Kidney (tissue), 14 donors: ENCODE measurements around the gene IGF1R. TPM values are rescaled to one million over a fixed set of nuclear protein-coding genes. Genes with fewer than 3 reads are reported as not detected.

ENCODE experiments used
- DNase-seq, 5 donors: peaks; one replicate each; pipeline ENCODE4 v3.0.0-alpha.2; 2013 to 2020
- FAIRE-seq: peaks from 2 replicates; lab custom pipeline; 2012; peaks lifted over from hg19 to GRCh38; lab: Jason Lieb, UNC
- H3K27ac ChIP-seq, 2 donors: one replicate each; pipeline ENCODE4 v1.7.0; 2013; ENCODE audit warnings: low read depth in 2 of 2, low read length in 2 of 2, inconsistent platforms in 1 of 2
- H3K27me3 ChIP-seq: one replicate; pipeline ENCODE4 v1.7.1; 2013; ENCODE audit warnings: low read length, inconsistent platforms; ENCODE audit not compliant: control insufficient read depth, insufficient read depth
- H3K36me3 ChIP-seq, 3 donors: one replicate each; pipeline versions ENCODE4 v1.7.0 to v1.7.1; 2013; ENCODE audit warnings: low read length in 3 of 3, control low read depth in 1 of 3, inconsistent platforms in 1 of 3; ENCODE audit not compliant: insufficient read depth in 3 of 3, control insufficient read depth in 2 of 3
- H3K4me1 ChIP-seq, 3 donors: one replicate each; pipeline versions ENCODE4 v1.7.0 to v1.7.1; 2013; ENCODE audit warnings: low read length in 3 of 3, inconsistent platforms in 1 of 3, low read depth in 1 of 3; ENCODE audit not compliant: control insufficient read depth in 2 of 3, insufficient read depth in 2 of 3
- H3K4me3 ChIP-seq, 3 donors: one replicate each; pipeline versions ENCODE4 v1.7.0 to v1.8.1; 2013; ENCODE audit warnings: low read length in 3 of 3, control low read depth in 1 of 3, inconsistent platforms in 1 of 3
- H3K9ac ChIP-seq, 3 donors: one replicate each; pipeline versions ENCODE4 v1.7.0 to v1.7.1; 2013; ENCODE audit warnings: low read length in 3 of 3, control low read depth in 1 of 3, inconsistent platforms in 1 of 3
- H3K9me3 ChIP-seq, 3 donors: one replicate each; pipeline versions ENCODE4 v1.7.0 to v1.7.1; 2013; ENCODE audit warnings: low read length in 3 of 3, control low read depth in 1 of 3, inconsistent platforms in 1 of 3; ENCODE audit not compliant: control insufficient read depth in 2 of 3, insufficient read depth in 1 of 3
- CTCF ChIP-seq: IDR thresholded peaks from 3 replicates; pipeline ENCODE4 v1.5.1; 2012; ENCODE audit warnings: mild to moderate bottlenecking, moderate library complexity, borderline replicate concordance; ENCODE audit not compliant: insufficient read depth; ENCODE audit errors: extremely low read depth
- intact Hi-C: fragments of 100-400 bp; cut with DNase I; formaldehyde crosslinking; loops from one replicate; pipeline ENCODE4 v1.11.1; 2022
- polyA plus RNA-seq: library from polyadenylated mRNA; stranded (reverse); fragments of 350-450 nt; fragmentation: Illumina TruSeq; extraction: RNeasy Lipid Tissue Mini Kit (QIAGEN cat#74804); gene quantifications from one replicate; pipeline ENCODE4 v1.2.3, GENCODE V29; 2014; ENCODE audit warnings: low read depth, low replicate concordance; ENCODE audit not compliant: insufficient read depth
- total RNA-seq: library from RNA; stranded (reverse); fragmentation: NEBNext Ultra II Directional; extraction: Animal tissue kit (Norgen Biotek cat#: 25700); gene quantifications from one replicate; pipeline ENCODE4 v1.2.1, GENCODE V29; 2021
- donor health status: control.
- donor health status: control.
- donor health status: control.
- donor health status: control.
- donor health status: control.
- donor health status: DM: yes; HTN: yes; CAD: no.
- donor health status: Normal renal cell carcinoma (clear cell type).

The IGF1R gene
- total and polyA plus RNA-seq, 2 donors from 2014 or later: 6.5 to 73.2 TPM

GRCh38 chr15:98735895-98736617, 87.7 kb downstream of the IGF1R start:
- intact Hi-C loops: no loop called here
- peak overlapping the region in 1 of 2 donors; percentile 86 for H3K27ac ChIP-seq
- DNase-seq (no peak), FAIRE-seq (no peak)
- no peaks in the 10 kb centered on the region for H3K9me3 ChIP-seq
- peaks cover 4 to 84% (median 55%) of the 10 kb centered on the region in 3 donors for H3K4me1 ChIP-seq
- no peaks in the 10 kb centered on the region for H3K27me3 ChIP-seq
- H3K36me3 ChIP-seq: no peaks in the 10 kb centered on the region
- H3K4me3 ChIP-seq: no peak overlapping the region
- H3K9ac ChIP-seq: peak overlapping the region in 1 of 3 donors; percentile 5
- TF ChIP-seq CTCF: no peak

- Histone ChIP-seq H3K9me3 (no peaks in the 10 kb centered on the region), H3K27me3 (no peaks in the 10 kb centered on the region), H3K4me1 (peaks cover 4 to 84% (median 46%) of the 10 kb centered on the region in 3 donors), H3K27ac (peak overlapping the region in 1 of 2 donors; percentile 26), H3K36me3 (no peaks in the 10 kb centered on the region), H3K4me3 (no peak overlapping the region), H3K9ac (no peak overlapping the region)
- FAIRE-seq (no peak), DNase-seq (no peak)
- intact Hi-C loops: no loop called here
- TF ChIP-seq CTCF: no peak
Observed at GRCh38 chr15:98737159-98737558, 88.8 kb downstream of the IGF1R start.

DNA sequence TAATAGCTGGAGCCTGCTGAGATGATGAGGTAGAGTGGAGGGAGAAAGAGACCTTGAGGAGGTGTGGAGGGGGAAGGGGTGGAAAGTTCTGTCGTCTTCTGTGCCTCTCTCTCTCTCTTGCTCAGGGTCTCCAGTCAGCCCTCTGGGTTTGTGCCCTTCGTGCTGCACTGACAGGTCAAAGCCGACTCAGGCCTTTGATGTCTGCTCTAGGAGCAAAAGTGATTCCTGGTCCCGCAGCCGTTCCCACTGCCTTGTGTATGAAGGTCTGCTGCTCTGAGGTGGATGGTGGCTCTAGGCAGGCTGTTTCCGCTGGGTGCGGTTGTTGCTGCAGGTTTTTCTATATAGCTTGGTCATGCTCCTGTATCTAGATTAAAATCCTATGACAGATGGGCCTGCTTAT, 89.4 kb downstream of the IGF1R start:
- Histone ChIP-seq H3K27me3 (no peaks in the 10 kb centered on the region), H3K9me3 (no peaks in the 10 kb centered on the region), H3K9ac (peak overlapping the region in 1 of 3 donors; percentile 21), H3K36me3 (no peaks in the 10 kb centered on the region), H3K4me1 (peaks cover 4 to 81% (median 41%) of the 10 kb centered on the region in 3 donors), H3K4me3 (no peak overlapping the region), H3K27ac (peak overlapping the region; percentile 33 to 55)
- DNase-seq: no peak
- no peak for FAIRE-seq
- no peak for TF ChIP-seq CTCF
- intact Hi-C loops: no loop called here
